CD14-positive monocyte (primary cell): ENCODE data around the gene WNT10A. TPM values are rescaled to one million over a fixed set of nuclear protein-coding genes. Genes with fewer than 3 reads are reported as not detected.

ENCODE experiments used
- DNase-seq, 3 donors: peaks; one replicate each; pipeline ENCODE4 v3.0.0-alpha.2; 2011 to 2022
- H2AFZ ChIP-seq: 2 replicates; pipeline ENCODE4 v1.6.0; 2012; ENCODE audit warnings: mild to moderate bottlenecking, low read depth, low read length, inconsistent platforms; ENCODE audit not compliant: insufficient read depth, poor library complexity, severe bottlenecking
- H3K27ac ChIP-seq, 2 donors: 1 replicate in 1 of 2; 2 replicates in 1 of 2; pipeline ENCODE4 v1.5.1; 2012 to 2013; ENCODE audit warnings: low read length in 2 of 2, control low read depth in 1 of 2, inconsistent platforms in 1 of 2, low read depth in 1 of 2, mild to moderate bottlenecking in 1 of 2
- H3K27me3 ChIP-seq, 2 donors: one replicate each; pipeline versions ENCODE4 v1.6.0 to v1.6.1; 2011 to 2013; ENCODE audit warnings: low read length in 2 of 2; ENCODE audit not compliant: control insufficient read depth in 2 of 2, insufficient read depth in 2 of 2
- H3K36me3 ChIP-seq, 2 donors: replicated peaks in 1 of 2; 1 replicate in 1 of 2; 2 replicates in 1 of 2; pipeline versions ENCODE4 v1.5.1 to v1.6.1; 2012 to 2013; ENCODE audit warnings: low read length in 2 of 2, control low read depth in 1 of 2, inconsistent platforms in 1 of 2, mild to moderate bottlenecking in 1 of 2; ENCODE audit not compliant: insufficient read depth in 2 of 2, control insufficient read depth in 1 of 2
- H3K4me1 ChIP-seq, 2 donors: 1 replicate in 1 of 2; 2 replicates in 1 of 2; pipeline versions ENCODE4 v1.5.1 to v1.6.1; 2012 to 2013; ENCODE audit warnings: low read length in 2 of 2, control low read depth in 1 of 2, inconsistent platforms in 1 of 2, mild to moderate bottlenecking in 1 of 2, moderate library complexity in 1 of 2; ENCODE audit not compliant: insufficient read depth in 2 of 2, control insufficient read depth in 1 of 2
- H3K4me2 ChIP-seq: replicated peaks from 2 replicates; pipeline ENCODE3; 2012; ENCODE audit warnings: low read length, moderate library complexity, mild to moderate bottlenecking; ENCODE audit not compliant: poor library complexity, severe bottlenecking; ENCODE audit errors: extremely low read depth
- H3K4me3 ChIP-seq, 3 experiments: fragments of 200-600 bp in 1 of 3; sonication (generic) in 1 of 3; replicated peaks in 1 of 3; 1 replicate in 2 of 3; 2 replicates in 1 of 3; pipeline ENCODE4 v1.5.1; 2011 to 2013; ENCODE audit warnings: low read length in 3 of 3, mild to moderate bottlenecking in 3 of 3, control low read depth in 2 of 3, low read depth in 2 of 3, inconsistent platforms in 1 of 3, moderate library complexity in 1 of 3
- H3K79me2 ChIP-seq: 2 replicates; pipeline ENCODE4 v1.6.0; 2012; ENCODE audit warnings: mild to moderate bottlenecking, control low read depth, inconsistent platforms, low read length, moderate library complexity; ENCODE audit not compliant: insufficient read depth
- H3K9ac ChIP-seq: 2 replicates; pipeline ENCODE4 v1.6.0; 2017; ENCODE audit warnings: low read length, mild to moderate bottlenecking; ENCODE audit not compliant: insufficient read depth, poor library complexity, severe bottlenecking
- H3K9me3 ChIP-seq, 2 donors: replicated peaks in 1 of 2; 1 replicate in 1 of 2; 2 replicates in 1 of 2; pipeline versions ENCODE4 v1.5.1 to v1.6.1; 2012 to 2013; ENCODE audit warnings: low read length in 2 of 2, control low read depth in 1 of 2; ENCODE audit not compliant: control insufficient read depth in 1 of 2, insufficient read depth in 1 of 2
- H4K20me1 ChIP-seq: 2 replicates; pipeline ENCODE4 v1.6.0; 2012; ENCODE audit warnings: mild to moderate bottlenecking, low read length, control low read depth, moderate library complexity; ENCODE audit not compliant: insufficient read depth
- H3K27ac Mint-ChIP-seq, 7 donors: one replicate each; pipeline ENCODE4 v1.8.0; 2020; ENCODE audit warnings: mild to moderate bottlenecking in 7 of 7, mixed read lengths in 7 of 7, moderate library complexity in 6 of 7, inconsistent platforms in 2 of 7
- H3K27me3 Mint-ChIP-seq, 3 donors: one replicate each; pipeline ENCODE4 v1.8.0; 2021 to 2022; ENCODE audit warnings: low read depth in 3 of 3, mild to moderate bottlenecking in 3 of 3, mixed read lengths in 3 of 3, moderate library complexity in 3 of 3, inconsistent platforms in 1 of 3
- H3K36me3 Mint-ChIP-seq, 2 donors: one replicate each; pipeline ENCODE4 v1.8.0; 2020; ENCODE audit warnings: mixed read lengths in 2 of 2, inconsistent platforms in 1 of 2, mild to moderate bottlenecking in 1 of 2
- H3K4me1 Mint-ChIP-seq: one replicate; pipeline ENCODE4 v1.8.0; 2020; ENCODE audit warnings: mild to moderate bottlenecking, mixed read lengths
- H3K4me3 Mint-ChIP-seq, 2 donors: one replicate each; pipeline ENCODE4 v1.8.0; 2020; ENCODE audit warnings: mild to moderate bottlenecking in 2 of 2, mixed read lengths in 2 of 2, moderate library complexity in 1 of 2
- H3K9me3 Mint-ChIP-seq, 7 donors: one replicate each; pipeline ENCODE4 v1.8.0; 2020 to 2022; ENCODE audit warnings: mixed read lengths in 7 of 7, mild to moderate bottlenecking in 6 of 7, moderate library complexity in 6 of 7, inconsistent platforms in 2 of 7
- WGBS: methylation state at CpG from one replicate; pipeline ENCODE4 v1.1.5; 2013; ENCODE audit warnings: missing lambda C conversion rate; ENCODE audit not compliant: insufficient coverage; 5-methylcytosine and 5-hydroxymethylcytosine counted together
- intact Hi-C, 2 donors: fragments of 100-400 bp; cut with micrococcal nuclease; formaldehyde crosslinking; loops; one replicate each; pipeline versions ENCODE4 v1.15.0 to v1.15.1; 2023
- polyA plus RNA-seq, 3 donors: library from polyadenylated mRNA; depleted of rRNA in 1 of 3; unstranded in 2 of 3; stranded (reverse) in 1 of 3; fragments of 300-500 nt in 2 of 3; fragments of >200 nt in 1 of 3; fragmentation: Illumina TruSeq in 2 of 3; gene quantifications; 1 replicate in 2 of 3; 2 replicates in 1 of 3; pipeline ENCODE4 v1.2.3, GENCODE V29; 2012 to 2021
- TF ChIP-seq, protein P1 (sequence below): fragments of 200-600 bp; IDR thresholded peaks from one replicate; pipeline ENCODE4 v1.8.0; 2022; ENCODE audit warnings: antibody characterized with exemption, mild to moderate bottlenecking

Gene WNT10A
- polyA plus RNA-seq, 3 donors = 0.04 TPM; not detected in 2

DNA sequence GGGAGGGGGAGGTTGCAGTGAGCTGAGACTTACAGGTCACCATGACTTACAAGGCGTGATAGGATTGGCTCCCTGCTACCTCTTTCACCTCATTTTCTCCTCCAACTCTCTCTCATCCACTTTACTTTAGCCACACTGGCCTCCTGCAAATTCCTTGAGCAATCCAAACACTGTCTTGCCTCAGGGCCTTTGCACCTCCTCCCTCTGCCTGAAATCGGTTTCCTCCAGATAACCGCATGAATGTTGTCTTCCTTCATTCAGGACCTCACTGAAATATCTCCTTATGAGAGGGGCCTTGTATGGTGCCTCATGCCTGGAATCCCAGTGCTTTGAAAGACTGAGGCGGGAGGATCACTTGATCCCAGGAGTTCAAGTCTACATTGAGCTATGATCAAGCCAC lies 21.8 kb downstream of the WNT10A start:
- Histone ChIP-seq H3K9ac (no peak overlapping the region), H3K4me2 (no peak overlapping the region), H3K36me3 (no peaks in the 10 kb centered on the region), H3K9me3 (peaks cover 0 to 11% of the 10 kb centered on the region in 2 donors), H3K4me1 (peaks cover 0 to 6% of the 10 kb centered on the region in 2 donors), H3K27me3 (peaks cover 50 to 73% of the 10 kb centered on the region in 2 donors), H3K27ac (no peak overlapping the region), H3K4me3 (no peak overlapping the region), H3K79me2 (no peaks in the 10 kb centered on the region), H4K20me1 (no peaks in the 10 kb centered on the region), H2AFZ (no peak overlapping the region)
- H3K9me3 Mint-ChIP-seq = peaks cover 0 to 9% (median 2%) of the 10 kb centered on the region in 7 donors
- WGBS = 100% methylated on average over 1 of the region's 4 CpGs
- peaks cover 10% of the 10 kb centered on the region for H3K4me1 Mint-ChIP-seq
- H3K27ac Mint-ChIP-seq = peak overlapping the region in 1 of 7 donors; percentile 42
- no peak for DNase-seq
- H3K4me3 Mint-ChIP-seq = no peak overlapping the region
- H3K27me3 Mint-ChIP-seq = peaks cover 72 to 83% (median 74%) of the 10 kb centered on the region in 3 donors
- intact Hi-C loops = no loop called here
- TF ChIP-seq, protein P1, sequence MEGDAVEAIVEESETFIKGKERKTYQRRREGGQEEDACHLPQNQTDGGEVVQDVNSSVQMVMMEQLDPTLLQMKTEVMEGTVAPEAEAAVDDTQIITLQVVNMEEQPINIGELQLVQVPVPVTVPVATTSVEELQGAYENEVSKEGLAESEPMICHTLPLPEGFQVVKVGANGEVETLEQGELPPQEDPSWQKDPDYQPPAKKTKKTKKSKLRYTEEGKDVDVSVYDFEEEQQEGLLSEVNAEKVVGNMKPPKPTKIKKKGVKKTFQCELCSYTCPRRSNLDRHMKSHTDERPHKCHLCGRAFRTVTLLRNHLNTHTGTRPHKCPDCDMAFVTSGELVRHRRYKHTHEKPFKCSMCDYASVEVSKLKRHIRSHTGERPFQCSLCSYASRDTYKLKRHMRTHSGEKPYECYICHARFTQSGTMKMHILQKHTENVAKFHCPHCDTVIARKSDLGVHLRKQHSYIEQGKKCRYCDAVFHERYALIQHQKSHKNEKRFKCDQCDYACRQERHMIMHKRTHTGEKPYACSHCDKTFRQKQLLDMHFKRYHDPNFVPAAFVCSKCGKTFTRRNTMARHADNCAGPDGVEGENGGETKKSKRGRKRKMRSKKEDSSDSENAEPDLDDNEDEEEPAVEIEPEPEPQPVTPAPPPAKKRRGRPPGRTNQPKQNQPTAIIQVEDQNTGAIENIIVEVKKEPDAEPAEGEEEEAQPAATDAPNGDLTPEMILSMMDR = no peak
- H3K36me3 Mint-ChIP-seq = peaks cover 0 to 3% of the 10 kb centered on the region in 2 donors

DNA sequence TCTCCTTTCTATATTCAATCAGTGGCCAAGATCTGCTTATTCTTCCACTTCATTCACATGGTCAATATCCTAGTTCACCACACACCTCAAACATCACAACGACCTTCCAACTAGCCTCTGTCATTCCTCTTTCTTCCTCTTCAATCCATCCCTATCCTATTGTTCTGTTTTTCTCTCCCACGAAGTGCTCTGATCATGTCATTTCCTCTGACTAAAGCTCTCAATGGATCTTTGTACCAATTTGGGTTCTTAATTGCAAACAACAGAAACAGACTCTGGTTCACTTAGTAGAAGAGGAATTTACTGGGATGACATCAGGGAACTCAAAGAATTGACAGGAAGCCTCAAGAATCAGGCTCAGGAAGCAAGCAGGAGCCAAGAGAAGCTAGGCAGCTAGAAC lies 23.5 kb downstream of the WNT10A start:
- intact Hi-C loops = no loop called here
- Histone ChIP-seq H3K4me2 (no peak overlapping the region), H3K79me2 (no peaks in the 10 kb centered on the region), H2AFZ (no peak overlapping the region), H3K9me3 (peaks cover 0 to under 1% of the 10 kb centered on the region in 2 donors), H4K20me1 (no peaks in the 10 kb centered on the region), H3K27ac (no peak overlapping the region), H3K36me3 (no peaks in the 10 kb centered on the region), H3K4me1 (peaks cover 8 to 10% of the 10 kb centered on the region in 2 donors), H3K27me3 (peaks cover 37 to 68% of the 10 kb centered on the region in 2 donors), H3K4me3 (no peak overlapping the region), H3K9ac (no peak overlapping the region)
- H3K4me3 Mint-ChIP-seq = peak overlapping the region in 1 of 2 donors; percentile 44
- 7% methylated on average over 1 of the region's 2 CpGs for WGBS
- no peak for DNase-seq
- peaks cover 65 to 81% (median 68%) of the 10 kb centered on the region in 3 donors for H3K27me3 Mint-ChIP-seq
- no peak overlapping the region for H3K27ac Mint-ChIP-seq
- peaks cover 0 to 6% (median 0%) of the 10 kb centered on the region in 7 donors for H3K9me3 Mint-ChIP-seq
- H3K4me1 Mint-ChIP-seq = peaks cover 10% of the 10 kb centered on the region
- H3K36me3 Mint-ChIP-seq = no peaks in the 10 kb centered on the region
- TF ChIP-seq, protein P1 = no peak
